CD4-positive, alpha-beta T cell treated with Interleukin-15 for 1 hour (primary cell): ENCODE measurements around the gene TTC32.

ENCODE experiments used
- DNase-seq: peaks from one replicate; pipeline ENCODE4 v3.0.0-alpha.2; 2020

The TTC32 gene

DNA sequence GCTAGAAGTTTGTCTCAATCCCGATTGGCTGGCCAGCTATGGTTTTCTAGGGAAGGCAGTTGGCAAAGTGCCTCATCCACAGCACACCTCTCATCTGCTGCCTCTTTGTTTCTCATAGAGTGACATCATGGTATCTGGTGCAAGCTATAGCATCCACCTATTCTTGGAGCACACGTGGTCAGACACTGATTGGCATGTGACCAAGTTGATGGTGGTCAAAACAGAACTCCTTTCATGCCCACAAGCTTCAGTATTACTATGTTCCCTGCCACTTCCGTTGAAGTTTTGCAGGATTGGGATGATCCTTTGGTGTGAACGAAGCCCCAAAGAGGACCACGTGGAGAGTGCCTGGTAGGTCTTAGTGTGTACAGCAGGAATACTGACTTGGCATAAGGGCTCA is 28.8 kb downstream of the TTC32 start:
- DNase-seq, result no peak

DNA sequence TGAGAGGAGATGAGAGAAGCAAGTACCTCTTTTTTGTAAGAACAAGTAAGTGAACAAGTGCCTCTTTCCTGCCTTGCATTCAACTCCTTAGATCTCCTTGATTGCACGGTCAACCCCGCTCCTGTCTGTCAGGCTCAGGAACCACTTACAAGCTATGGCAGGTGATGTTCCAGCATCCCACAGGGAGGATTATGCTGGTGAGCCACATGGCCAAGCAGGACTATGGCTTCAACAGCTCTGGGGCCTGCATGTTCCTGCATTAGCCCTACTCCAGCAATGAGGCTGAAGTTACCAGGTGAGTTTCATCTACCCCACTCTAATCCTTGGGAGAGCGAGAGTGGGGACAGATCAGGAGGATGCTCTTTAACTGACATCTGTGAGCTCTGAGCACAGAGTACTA is 29.5 kb downstream of the TTC32 start:
- no peak for DNase-seq

DNA sequence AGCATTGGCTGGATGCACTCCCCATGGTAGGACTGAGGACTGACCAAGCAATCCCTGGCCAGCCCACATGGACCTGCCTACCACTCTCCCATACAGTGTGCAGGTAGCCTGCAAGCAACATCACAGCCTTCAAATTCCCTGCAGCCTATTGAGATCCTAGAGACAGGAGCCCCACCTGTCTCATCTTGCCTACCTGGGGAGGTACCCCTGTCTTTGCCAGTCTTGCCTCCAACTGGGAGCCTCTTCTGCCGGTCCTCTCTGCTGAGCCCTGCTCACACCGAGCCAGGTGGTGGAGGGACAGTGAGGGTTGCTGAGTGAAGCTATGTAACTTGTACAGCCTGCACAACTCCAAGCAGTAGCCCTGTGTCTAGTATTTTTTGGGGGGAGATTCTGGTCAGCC is 29.9 kb downstream of the TTC32 start:
- no peak for DNase-seq

DNA sequence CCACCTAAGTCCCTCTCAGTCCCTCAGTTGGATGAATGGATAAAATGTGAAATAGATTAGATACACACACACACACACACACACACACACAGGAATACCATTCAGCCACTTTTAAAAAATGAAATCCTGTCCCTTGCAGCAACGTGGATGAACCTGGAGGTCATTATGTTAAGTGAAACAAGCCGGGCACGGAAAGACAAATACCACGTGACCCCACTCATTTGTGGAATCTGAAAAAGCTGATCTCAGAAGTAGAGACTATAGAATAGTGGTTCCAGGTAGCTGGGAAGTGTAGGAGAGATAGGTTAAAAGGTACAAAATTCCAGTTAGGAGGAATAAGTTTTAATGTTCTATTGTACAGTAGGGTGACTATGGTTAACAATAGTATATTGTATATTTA is 31.0 kb downstream of the TTC32 start:
- DNase-seq, result no peak

DNA sequence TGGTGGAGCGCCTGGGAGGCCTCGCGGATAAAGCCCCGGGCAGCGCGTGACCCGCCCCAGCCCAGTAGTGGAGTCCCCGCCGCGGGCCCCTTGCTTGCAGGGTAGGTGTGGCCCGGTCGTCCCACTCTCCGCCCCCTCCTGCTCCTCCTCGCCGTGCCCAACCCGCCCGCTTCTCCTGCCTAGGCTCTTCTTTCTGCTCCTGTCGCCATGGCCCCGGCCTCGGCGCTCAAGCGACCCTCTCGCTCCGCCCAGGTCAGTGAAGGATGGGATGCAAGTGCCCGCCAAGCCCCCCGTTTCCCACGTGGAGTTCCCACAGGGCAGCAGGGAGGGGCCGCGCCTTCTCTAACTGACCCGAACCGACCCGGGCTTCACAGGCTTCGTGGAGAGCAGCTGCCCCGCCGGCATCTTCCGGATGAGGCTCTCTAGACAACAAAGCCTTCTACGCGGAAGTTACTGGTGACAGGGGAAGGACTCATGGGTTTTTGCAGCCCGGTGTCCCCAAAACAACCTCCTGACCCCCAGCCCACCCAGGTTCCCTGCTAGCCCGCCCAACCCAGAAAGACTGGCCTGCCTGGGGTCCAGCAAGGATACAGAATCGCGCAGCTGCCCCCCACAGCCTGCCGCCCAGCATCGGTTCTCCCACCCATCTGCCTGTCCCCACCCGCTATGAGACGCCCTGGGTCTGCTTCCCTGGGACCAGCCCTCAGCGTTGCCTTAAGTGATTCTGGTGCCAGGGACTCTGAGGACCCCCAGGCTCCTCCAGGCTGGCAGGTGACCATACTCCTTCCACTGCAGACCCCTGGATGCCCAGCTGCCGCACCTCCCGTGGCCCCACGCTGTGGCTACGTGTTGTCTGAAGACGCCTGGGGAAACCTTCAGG is 32.8 kb downstream of the TTC32 start:
- peak; percentile 64 for DNase-seq

DNA sequence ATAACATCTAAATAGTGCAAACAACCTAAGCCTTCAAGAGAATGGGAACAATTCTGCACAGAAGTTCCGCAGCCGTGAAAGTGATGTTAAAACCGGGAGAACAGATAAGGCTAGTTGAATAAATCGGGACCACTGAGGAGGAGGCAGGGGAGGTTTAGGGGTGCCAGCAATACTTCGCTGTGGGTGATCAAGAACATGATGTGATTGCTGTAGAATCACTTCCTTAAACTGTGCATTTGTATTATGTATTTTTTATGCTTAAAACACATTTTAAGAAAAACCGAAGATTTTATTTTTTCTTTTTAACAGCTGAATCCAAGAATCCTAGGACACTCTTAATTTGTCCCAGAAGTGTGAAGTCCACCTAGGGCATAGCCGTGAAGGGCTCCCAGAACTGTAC is 33.6 kb downstream of the TTC32 start:
- DNase-seq, result no peak

DNA sequence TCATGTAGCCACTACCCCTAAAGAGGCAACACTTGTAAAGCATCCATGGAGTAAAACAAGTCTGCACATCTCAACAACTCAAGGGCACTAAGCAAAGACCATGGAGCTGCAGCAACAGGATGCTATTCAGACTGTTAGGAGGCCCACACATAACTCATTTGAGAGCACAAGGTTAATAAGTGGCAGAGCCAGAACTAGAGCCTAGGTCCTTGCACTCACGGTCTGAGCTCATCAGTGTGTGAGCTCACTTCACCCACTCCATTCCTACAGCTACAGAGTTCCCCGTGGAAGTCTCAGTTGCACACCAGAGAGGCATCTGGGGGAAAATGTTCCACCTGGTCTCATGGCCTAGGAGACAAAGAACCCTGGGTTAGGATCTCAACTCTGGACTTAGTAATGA is 35.0 kb downstream of the TTC32 start:
- DNase-seq, result no peak

DNA sequence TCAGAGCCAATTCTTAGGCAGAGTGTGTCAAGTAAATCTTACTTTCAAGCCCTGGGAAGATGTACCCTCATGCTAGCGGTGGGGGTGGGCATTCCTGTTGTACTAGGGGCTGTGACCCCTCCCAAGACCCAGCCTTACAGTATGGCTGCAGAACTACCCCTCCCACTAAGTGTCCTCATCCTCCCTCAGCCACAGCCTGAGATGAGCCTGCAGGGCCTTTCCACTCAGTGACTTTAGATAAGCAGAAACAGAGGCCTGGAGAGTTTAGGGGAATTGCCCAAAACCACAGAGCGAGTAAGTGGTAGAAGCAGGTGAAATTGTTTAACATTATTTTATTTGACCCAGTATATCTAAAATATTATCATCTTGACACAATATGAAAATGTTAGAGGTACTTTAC is 36.6 kb downstream of the TTC32 start:
- DNase-seq, result no peak

DNA sequence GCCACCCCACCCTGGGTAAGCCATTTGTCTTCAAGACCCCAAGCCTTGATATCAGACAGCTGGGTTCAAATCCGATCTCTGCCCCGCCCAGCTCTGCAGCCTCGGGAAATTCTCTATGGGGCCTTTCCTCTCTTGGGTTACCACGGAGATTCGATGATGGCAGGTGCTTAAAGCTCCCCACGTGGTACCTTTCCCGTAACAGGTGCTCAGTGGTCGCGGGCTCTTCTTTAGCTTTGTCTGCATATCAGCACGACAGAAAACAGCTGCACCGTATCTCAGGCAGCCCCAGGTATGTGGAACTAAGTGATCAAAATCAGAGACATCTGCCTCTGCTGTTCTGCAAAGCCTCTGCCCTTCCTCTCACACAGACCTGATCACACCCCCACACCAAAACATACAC is 37.4 kb downstream of the TTC32 start:
- DNase-seq, result no peak

DNA sequence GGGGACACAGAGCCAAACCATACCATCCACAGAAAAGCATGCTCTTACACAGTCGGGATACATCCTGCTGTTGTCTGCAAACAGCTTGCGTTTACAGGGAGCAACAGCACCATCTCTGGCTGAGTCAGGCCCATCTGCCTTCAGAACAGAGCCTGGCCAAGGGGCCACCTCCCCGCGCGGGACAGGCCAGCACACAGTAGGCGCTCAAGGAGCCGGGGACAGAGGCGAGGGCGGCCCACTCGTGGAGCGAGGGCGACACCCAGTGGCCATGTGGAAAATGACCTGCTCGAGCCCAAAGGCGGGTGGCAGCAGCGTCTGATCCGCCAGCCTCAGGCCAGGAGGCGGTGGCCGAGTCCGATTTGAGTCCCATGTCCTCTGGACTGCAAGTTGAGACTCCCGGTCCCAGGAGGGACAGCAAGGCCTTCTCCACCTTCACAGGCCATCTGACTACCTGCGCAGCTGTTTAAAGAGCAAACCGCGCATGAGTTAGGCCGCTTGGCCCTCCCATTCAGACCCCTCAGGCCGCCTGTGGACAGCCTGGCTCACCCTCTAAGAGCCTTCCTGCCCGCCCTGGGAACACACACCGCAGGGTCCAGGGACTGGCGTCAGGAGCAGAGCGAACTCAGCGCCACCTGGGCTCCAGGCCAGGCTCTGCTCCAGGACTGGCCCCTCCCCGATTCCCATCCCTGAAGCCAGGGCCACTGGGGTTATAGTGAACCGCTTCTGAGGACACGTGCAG is 38.3 kb downstream of the TTC32 start:
- DNase-seq, result peak; percentile 59

DNA sequence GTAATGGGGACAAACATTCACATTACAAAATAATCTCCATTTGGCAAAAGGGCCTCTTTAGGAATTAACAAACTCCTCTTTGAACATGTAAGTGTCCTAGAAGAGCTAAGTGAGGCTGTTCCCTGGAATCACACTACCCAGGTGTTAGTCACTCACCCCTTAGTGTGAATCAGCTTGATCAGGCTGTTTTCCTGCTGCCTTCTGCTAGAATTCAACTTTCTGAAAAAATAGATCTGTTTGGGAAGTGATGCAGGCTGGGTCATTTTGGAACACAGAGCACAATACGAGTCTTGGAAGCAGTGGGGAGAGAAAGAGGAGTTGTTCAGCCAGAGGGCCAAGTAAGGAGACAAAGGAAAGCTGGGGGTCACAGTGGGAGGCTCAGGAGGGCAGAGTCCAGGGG is 40.0 kb downstream of the TTC32 start:
- no peak for DNase-seq

DNA sequence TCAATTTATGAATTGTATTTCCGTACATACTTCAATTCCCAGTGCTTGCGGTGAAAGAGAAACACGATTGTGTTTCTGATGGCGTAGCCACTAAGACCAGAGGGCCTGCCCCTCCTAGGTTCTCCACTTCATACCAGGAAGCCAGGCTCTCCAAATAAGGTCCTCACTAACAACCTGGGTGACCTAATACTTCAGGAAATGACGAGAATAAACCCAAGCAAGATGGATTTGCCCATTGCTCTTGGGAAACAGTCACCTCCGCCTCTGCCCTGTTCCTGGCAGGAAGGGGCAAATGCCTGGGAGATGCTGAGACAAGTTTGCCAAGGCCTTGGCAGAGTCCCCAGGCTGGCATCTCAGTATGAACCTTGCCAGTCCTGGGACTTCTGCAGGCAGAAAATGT is 41.8 kb downstream of the TTC32 start:
- no peak for DNase-seq

DNA sequence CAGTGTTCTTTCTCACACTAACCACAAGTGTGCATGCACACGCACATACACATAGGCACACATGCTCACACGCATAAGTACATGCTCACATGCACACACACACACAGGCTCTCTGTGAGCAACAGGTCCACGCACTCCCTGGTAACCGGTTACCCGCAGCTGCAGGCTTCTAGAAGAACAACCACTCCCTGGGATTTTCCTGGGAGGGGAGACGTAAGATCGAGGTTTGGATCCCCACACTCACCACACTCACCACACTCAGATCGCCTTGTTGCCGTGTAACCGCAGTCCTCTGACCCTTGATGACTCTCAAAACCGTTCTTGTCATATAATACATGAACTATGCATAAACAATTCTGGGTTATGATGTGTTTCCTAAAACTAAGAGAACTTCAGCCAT is 42.2 kb downstream of the TTC32 start:
- no peak for DNase-seq

DNA sequence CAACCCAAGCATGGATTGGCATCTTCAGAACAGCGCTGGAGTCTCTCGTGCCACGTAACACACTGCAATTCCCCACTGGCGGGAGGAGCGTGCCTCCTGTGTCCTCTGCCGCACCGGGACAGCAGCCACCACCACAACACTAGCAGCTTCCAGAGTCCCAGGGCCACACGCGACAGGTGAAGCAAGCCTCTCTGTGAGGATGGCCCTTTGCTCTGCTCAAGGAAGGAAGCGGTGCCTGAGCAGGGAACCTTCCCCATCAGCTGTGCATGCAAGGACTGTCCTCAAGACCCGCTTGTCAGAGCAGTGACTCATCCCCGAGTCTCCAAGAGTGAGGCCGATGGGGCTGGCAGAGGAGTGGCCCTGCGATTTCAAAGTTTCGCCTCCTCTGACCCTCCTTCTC is 44.0 kb downstream of the TTC32 start:
- no peak for DNase-seq

DNA sequence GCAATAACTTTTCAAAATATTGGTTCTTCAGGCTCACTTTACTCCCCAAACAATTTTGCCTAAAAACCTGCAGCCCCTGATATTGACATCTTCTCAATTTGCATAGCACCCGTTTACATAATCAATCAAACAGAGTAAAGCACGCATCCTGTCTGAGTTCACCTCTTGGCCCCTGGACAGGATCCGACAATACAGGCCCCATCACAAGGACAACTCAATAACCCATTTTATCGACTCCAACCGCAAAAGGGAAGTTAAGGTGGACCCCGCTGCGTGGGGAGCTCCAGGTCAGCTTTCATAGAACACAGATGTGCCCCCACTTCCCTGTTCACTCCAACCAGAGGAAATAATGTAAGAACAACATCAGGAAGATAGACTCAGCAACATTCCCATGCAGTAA is 44.7 kb downstream of the TTC32 start:
- no peak for DNase-seq

DNA sequence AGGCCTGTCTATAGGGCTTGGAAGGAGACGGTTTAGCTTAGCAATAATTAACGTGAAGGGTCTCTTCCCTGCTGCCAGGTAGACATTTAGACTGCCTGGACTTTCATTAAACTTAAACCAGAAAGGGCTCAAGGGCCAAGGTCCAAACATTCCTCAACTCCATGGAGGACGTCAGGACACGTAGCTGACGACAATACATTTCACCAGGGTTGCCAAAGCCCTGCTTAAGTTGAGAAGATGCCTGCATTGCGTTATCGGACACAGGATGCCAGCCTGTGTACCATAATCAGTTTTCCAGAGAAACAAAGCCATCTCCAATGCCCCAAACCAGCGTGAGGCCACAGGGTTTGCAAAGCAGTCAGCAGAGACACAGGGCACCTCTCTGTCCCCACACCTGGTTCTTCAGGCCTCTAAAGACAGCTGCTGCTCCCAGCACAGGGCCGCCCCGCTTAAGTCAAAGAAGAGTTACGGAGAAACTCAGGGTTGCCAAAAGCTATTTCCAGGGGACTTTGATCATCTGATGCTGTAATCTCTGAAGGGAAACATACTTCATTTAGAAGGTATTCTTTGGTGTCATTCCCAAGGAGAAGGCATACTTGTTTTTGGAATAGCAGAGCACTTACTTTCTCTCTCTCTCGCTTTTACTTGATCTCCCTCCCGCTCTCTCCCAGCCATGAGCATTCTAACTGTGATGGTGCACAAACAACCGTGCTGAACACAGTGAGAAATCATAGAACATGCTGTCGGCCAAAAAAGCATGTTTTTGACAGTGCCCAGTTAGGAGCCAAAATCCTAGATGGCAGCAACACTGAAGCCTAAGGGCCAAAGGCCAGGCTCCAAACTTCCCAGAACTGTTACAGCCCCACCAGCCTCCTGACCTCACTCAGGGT is 46.0 kb downstream of the TTC32 start:
- no peak for DNase-seq

DNA sequence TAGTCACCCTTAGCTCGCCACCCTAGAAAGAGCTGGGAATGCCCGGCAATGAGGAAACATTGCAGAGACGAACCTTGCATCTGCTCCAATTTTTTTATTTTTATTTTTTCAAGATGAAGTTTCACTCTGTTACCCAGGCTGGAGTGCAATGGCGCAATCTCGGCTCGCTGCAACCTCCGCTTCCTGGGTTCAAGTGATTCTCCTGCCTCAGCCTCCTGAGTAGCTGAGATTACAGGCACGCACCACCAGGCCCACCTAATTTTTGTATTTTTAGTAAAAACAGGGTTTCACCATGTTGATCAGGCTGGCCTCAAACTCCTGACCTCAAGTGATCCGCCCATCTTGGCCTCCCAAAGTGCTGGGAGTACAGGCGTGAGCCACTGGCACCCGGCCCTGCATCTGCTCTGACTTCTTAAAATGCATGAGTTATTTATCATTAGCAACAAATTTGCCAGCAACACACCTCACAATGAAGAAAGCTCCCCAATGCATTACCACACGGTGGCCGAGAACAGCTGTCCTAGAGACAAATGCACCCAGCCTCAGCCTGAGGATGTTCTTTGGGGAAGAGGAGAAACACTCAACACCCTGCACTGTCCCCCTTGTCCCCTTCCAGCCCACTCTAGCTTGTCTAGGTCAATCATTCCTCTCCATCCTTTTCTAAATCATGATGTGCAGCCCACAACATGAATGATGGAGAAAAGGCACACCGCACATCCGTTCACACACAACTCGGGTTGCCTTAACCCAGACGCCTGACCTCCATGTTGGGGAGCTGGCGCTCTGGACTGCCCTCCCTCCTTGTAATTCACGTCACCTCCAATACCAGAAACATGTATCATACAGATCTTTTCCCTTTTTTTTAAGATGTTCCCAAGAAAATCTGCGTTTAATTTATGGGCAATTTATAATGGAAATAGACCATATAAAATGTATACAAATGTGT is 46.9 kb downstream of the TTC32 start:
- no peak for DNase-seq

DNA sequence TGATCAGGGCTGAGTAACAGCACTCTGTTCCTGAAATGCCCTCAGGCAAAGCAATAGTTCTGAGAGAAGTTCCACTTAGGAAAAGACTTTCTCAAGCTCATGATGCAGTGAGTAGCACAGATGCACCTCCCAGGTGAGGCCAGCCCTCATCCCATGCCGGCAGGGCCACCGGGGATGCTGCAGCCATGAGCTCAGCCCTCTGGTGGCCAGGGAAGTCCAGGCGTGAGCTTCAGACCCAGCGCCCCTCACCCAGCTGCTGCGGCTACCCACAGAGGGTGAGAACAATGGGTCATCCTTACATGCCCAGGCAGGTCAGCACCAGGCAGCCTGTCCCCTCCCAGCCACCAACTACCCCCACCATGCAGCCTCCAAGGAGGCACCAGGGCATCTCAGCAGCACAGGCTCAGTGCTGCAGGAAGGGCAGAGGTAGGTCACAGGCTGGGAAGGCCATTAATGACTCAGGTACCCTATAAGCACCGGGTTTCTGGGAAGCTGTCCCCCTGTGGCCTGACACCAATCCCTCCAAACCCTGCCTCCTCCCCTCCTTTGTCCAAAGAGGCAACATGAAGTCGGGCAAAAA is 50.6 kb downstream of the TTC32 start:
- no peak for DNase-seq

DNA sequence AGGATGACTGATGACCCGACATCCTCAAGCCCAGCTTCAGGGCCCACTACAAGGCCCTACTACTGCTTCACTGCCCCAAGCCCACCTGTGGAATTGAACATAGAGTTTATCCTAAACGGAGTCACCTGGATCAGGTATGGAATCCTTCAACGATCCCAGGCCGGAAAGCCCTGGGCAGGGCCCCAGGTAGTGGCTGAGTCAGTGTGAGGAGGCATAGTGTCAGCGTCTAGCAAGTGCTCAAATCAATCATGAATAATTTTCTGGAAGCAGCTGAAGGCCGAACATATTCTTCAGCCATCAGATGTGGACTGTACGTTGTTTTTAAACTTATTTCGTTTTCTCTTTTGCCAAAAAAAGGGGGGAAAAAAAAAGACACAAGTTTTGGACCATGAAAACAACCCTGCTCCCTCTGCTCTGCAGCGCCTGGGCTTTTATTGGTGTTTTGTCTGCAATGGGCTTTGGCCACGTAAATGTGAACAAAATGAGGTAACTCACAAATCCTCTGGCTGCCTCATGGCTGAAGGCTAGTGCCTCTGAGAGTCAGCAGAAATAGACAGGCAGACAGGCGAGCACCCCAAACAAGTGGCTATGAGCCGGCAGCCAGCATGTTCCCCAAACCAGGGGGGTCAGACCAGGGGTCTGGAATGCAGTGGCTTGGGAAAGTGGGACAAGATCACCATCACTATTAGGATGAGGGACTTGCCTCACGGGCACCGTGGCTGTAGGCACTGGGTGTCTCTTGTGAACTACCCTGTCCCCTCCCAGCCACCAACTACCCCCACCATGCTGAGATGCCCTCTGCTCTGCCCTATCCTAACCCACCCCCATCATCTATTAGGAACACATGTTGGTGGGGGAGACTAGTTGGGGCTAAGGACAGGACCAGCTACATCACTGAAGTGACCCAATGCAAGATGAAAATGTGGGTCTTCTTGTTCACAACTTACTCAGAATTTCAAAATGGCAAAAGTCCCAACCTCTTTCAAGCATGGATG is 51.4 kb downstream of the TTC32 start:
- no peak for DNase-seq

DNA sequence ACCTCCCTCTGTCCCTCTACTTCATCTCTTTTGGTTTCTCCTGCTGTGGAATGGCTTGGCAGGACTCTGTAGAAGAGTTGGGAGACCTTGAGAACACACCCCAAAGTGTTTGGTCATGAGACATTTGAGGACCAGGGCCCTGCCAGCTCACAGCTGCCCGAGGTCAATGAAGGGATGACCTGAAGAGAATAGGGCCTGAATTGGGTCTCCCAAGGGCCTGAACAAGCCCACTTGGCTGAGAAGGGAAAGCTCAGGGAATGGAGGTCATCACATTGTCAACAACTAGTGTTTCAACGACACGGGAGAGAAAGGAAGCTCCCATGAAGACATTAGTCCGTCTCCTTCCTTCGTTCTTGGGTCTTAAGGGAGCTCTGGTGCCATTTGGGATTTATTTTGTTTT is 52.8 kb downstream of the TTC32 start:
- no peak for DNase-seq
